ENCODE results near the gene GUF1. TPM values are rescaled to one million over a fixed set of nuclear protein-coding genes. Genes with fewer than 3 reads are reported as not detected.

Gene GUF1
- total and polyA plus RNA-seq, 2 of the 13 experiments (the other 11 are each of a cell fraction or from before 2014, with no cell fraction given), result 10.3 to 24.6 TPM

- TF ChIP-seq ZNF609 (CRISPR knock-in tag; IDR thresholded peaks at IDR 0.05; ENCODE audit: borderline replicate concordance) (0 out of 2 replicates have a peak, but pooled peaks have one; percentile 48), MED8 (CRISPR knock-in tag; IDR thresholded peaks at IDR 0.05; ENCODE audit: insufficient replicate concordance) (peak; percentile 70), ZNF337 (CRISPR knock-in tag; IDR thresholded peaks at IDR 0.05; ENCODE audit: borderline replicate concordance, low read depth) (peak; percentile 28; the same call in 1 of the 2 replicates), ZNF414 (CRISPR knock-in tag; IDR thresholded peaks at IDR 0.05) (no peak; the same call in 1 of the 2 replicates), PATZ1 (CRISPR knock-in tag; IDR thresholded peaks at IDR 0.05) (peak; percentile 40; the same call in 1 of the 2 replicates), ZNF704 (CRISPR knock-in tag; IDR thresholded peaks at IDR 0.05; ENCODE audit: borderline replicate concordance) (0 out of 2 replicates have a peak, but pooled peaks have one; percentile 64), ZNF335 (CRISPR knock-in tag; IDR thresholded peaks at IDR 0.05) (0 out of 2 replicates have a peak, but pooled peaks have one; percentile 45), ZNF781 (CRISPR knock-in tag; IDR thresholded peaks at IDR 0.05; ENCODE audit: borderline replicate concordance, not compliant biosample characterization) (peak; percentile 44), ZNF598 (CRISPR knock-in tag; IDR thresholded peaks at IDR 0.05; ENCODE audit: borderline replicate concordance) (peak; percentile 69; the same call in 1 of the 2 replicates), E2F2 (CRISPR knock-in tag; IDR thresholded peaks at IDR 0.05; ENCODE audit: borderline replicate concordance) (no peak), ATF4 (CRISPR knock-in tag; IDR thresholded peaks at IDR 0.05) (peak in 1 of 2 experiments; percentile 33; a peak in 1 of 4 replicates), ZNF430 (CRISPR knock-in tag; IDR thresholded peaks at IDR 0.05) (peak; percentile 60; the same call in 1 of the 2 replicates), CBX5 (CRISPR knock-in tag; IDR thresholded peaks at IDR 0.05; ENCODE audit: borderline replicate concordance) (peak; percentile 53; the same call in 1 of the 2 replicates)
These were observed at the start of gene GUF1 (continued) for GRCh38 chr4:44678094-44679041.

Measured in HepG2 (cell line).